Measurements from ENCODE around the gene MB21D2. TPM values are rescaled to one million over a fixed set of nuclear protein-coding genes. Genes with fewer than 3 reads are reported as not detected.

Gene MB21D2
- total RNA-seq, 2 donors from 2014 or later, result 3.7 to 5.9 TPM

DNA sequence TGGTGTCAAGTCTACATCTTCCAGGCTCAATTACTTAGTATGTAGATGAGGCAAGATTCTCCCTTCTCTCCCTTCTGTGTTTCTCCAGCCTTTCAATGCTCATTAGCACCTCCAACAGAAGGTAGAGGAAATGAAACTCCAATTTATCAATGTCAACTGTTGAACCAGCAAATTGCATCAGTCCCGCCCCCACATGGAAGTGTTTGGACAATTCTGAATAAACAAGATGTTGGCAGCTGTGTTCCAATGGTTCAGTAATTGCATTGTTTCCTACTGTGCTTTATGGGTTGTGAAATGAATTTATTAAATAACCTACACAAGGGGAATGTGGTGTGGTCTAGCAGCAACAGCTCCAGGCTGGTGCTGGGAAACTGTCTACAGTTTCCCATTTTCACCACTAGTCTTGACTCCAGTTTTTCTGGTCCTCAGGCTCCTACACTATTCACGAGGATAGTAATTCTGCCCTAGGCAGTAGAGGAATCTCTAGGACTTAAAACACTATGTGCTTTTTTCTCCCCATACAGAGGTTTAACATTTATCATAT is 91.9 kb downstream of the MB21D2 start:
- no peak for TF ChIP-seq CTCF (IDR thresholded peaks at IDR 0.05)
- Histone ChIP-seq H3K9me3 (no peaks in the 10 kb centered on the region), H3K27ac (no peak overlapping the region), H3K4me3 (no peak overlapping the region), H3K4me1 (peaks cover 0 to 5% of the 10 kb centered on the region in 2 donors), H3K27me3 (no peaks in the 10 kb centered on the region), H3K36me3 (no peaks in the 10 kb centered on the region)
- DNase-seq (ENCODE audit: low spot score), result no peak

GRCh38 chr3:192825216-192825615 is 92.4 kb downstream of the MB21D2 start:
- Histone ChIP-seq H3K36me3 (no peaks in the 10 kb centered on the region), H3K4me3 (no peak overlapping the region), H3K9me3 (no peaks in the 10 kb centered on the region), H3K4me1 (no peaks in the 10 kb centered on the region), H3K27me3 (no peaks in the 10 kb centered on the region), H3K27ac (no peak overlapping the region)
- no peak for DNase-seq (ENCODE audit: low spot score)
- TF ChIP-seq CTCF (IDR thresholded peaks at IDR 0.05), result no peak

GRCh38 chr3:192824313-192824712 is 93.3 kb downstream of the MB21D2 start:
- Histone ChIP-seq H3K9me3 (no peaks in the 10 kb centered on the region), H3K4me1 (no peaks in the 10 kb centered on the region), H3K27ac (no peak overlapping the region), H3K4me3 (no peak overlapping the region), H3K36me3 (no peaks in the 10 kb centered on the region), H3K27me3 (no peaks in the 10 kb centered on the region)
- TF ChIP-seq CTCF (IDR thresholded peaks at IDR 0.05), result no peak
- DNase-seq (ENCODE audit: low spot score), result no peak

DNA sequence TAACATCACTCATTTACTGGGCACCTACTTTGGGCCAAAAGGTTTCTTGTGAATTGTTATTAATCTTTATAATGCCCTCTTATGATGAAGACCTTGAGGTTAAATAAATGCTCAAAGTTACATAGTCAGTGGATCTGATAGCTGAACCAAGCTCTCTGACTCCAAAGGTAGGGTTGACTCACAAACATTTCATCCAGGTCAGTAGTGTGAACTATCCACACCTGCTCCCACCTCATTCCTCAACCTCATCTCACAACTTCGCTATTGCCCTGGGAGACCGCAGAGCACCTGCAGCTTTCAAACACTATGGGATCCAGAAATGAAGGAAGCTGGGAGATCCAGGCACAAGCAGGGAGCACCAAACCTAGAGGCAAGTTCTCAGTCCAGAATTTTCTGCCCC is 96.5 kb downstream of the MB21D2 start:
- H3K27ac ChIP-seq, result no peak overlapping the region
- no peak for DNase-seq (ENCODE audit: low spot score)

GRCh38 chr3:192820161-192820560 is 97.5 kb downstream of the MB21D2 start:
- no peak for DNase-seq (ENCODE audit: low spot score)
- H3K27ac ChIP-seq, result no peak overlapping the region
- TF ChIP-seq CTCF (IDR thresholded peaks at IDR 0.05), result no peak
- peaks cover 0 to 6% of the 10 kb centered on the region in 2 donors for H3K4me1 ChIP-seq
- no peaks in the 10 kb centered on the region for H3K27me3 ChIP-seq
- H3K9me3 ChIP-seq, result no peaks in the 10 kb centered on the region
- no peaks in the 10 kb centered on the region for H3K36me3 ChIP-seq
- H3K4me3 ChIP-seq, result no peak overlapping the region

More for the DNA sequence above, 96.5 kb downstream of the MB21D2 start:
- H3K9me3 ChIP-seq, result no peaks in the 10 kb centered on the region
- no peak overlapping the region for H3K4me3 ChIP-seq
- H3K4me1 ChIP-seq, result peaks cover 0 to 6% of the 10 kb centered on the region in 2 donors
- H3K27me3 ChIP-seq, result no peaks in the 10 kb centered on the region
- H3K36me3 ChIP-seq, result no peaks in the 10 kb centered on the region
- TF ChIP-seq CTCF (IDR thresholded peaks at IDR 0.05), result no peak

GRCh38 chr3:192819001-192819569 is 98.6 kb downstream of the MB21D2 start:
- Histone ChIP-seq H3K27ac (no peak overlapping the region), H3K36me3 (no peaks in the 10 kb centered on the region), H3K9me3 (no peaks in the 10 kb centered on the region), H3K27me3 (no peaks in the 10 kb centered on the region), H3K4me3 (no peak overlapping the region), H3K4me1 (peaks cover 0 to 6% of the 10 kb centered on the region in 2 donors)
- DNase-seq (ENCODE audit: low spot score), result no peak
- TF ChIP-seq CTCF (IDR thresholded peaks at IDR 0.05), result no peak
